Ishikawa (cell line): ENCODE measurements around the gene GDI2.

ENCODE experiments used
- CEBPB ChIP-seq: IDR thresholded peaks from 2 replicates; pipeline ENCODE4 v1.6.1; 2012
- CREB1 ChIP-seq: IDR thresholded peaks from 2 replicates; pipeline ENCODE4 v1.6.1; 2012; ENCODE audit warnings: low read depth
- EGR1 ChIP-seq: IDR thresholded peaks from 2 replicates; pipeline ENCODE4 v1.6.1; 2012
- EP300 ChIP-seq: IDR thresholded peaks from 2 replicates; pipeline ENCODE4 v1.6.1; 2012; ENCODE audit warnings: borderline replicate concordance
- FOXM1 ChIP-seq: IDR thresholded peaks from 2 replicates; pipeline ENCODE4 v1.6.1; 2012; ENCODE audit warnings: low read depth, borderline replicate concordance
- MAX ChIP-seq: IDR thresholded peaks from 2 replicates; pipeline ENCODE4 v1.6.1; 2012
- NFIC ChIP-seq: IDR thresholded peaks from 2 replicates; pipeline ENCODE4 v1.6.1; 2012
- RAD21 ChIP-seq: IDR thresholded peaks from 2 replicates; pipeline ENCODE4 v1.6.1; 2012; ENCODE audit warnings: low read depth
- REST ChIP-seq: IDR thresholded peaks from 2 replicates; pipeline ENCODE4 v1.6.1; 2012; ENCODE audit warnings: low read depth, mild to moderate bottlenecking
- TAF1 ChIP-seq: IDR thresholded peaks from 2 replicates; pipeline ENCODE4 v1.6.1; 2012; ENCODE audit warnings: low read depth, mild to moderate bottlenecking
- TCF12 ChIP-seq: IDR thresholded peaks from 2 replicates; pipeline ENCODE4 v1.6.1; 2012; ENCODE audit warnings: low read depth
- TEAD4 ChIP-seq: IDR thresholded peaks from 2 replicates; pipeline ENCODE4 v1.6.1; 2012
- USF1 ChIP-seq: IDR thresholded peaks from 2 replicates; pipeline ENCODE4 v1.6.1; 2012
- YY1 ChIP-seq: IDR thresholded peaks from 2 replicates; pipeline ENCODE4 v1.6.1; 2012; ENCODE audit warnings: low read depth
- ZBTB7A ChIP-seq: IDR thresholded peaks from 2 replicates; pipeline ENCODE4 v1.6.1; 2012; ENCODE audit warnings: low read depth

GDI2 gene

GRCh38 chr10:5764422-5765297 is 48.6 kb downstream of the GDI2 start:
- TF ChIP-seq NFIC (no peak), FOXM1 (no peak), ZBTB7A (no peak), EGR1 (no peak), TCF12 (no peak), REST (no peak), CREB1 (no peak), RAD21 (no peak), CEBPB (no peak), MAX (no peak)

GRCh38 chr10:5762531-5762930 is 50.7 kb downstream of the GDI2 start:
- no peak for TF ChIP-seq FOXM1
- no peak for TF ChIP-seq YY1
- no peak for TF ChIP-seq EP300
- TF ChIP-seq RAD21: no peak
- TF ChIP-seq ZBTB7A: no peak
- no peak for TF ChIP-seq EGR1
- no peak for TF ChIP-seq CEBPB
- TF ChIP-seq CREB1: no peak
- TF ChIP-seq TCF12: no peak
- no peak for TF ChIP-seq REST
- no peak for TF ChIP-seq USF1
- no peak for TF ChIP-seq NFIC
- no peak for TF ChIP-seq MAX
- TF ChIP-seq TEAD4: no peak
- TF ChIP-seq TAF1: no peak

- TF ChIP-seq USF1 (no peak), TAF1 (no peak), YY1 (no peak), TEAD4 (no peak), CREB1 (no peak), REST (no peak), RAD21 (no peak), FOXM1 (no peak), NFIC (no peak), EGR1 (no peak)
Observed at GRCh38 chr10:5761220-5761619, 52.0 kb downstream of the GDI2 start.

GRCh38 chr10:5760515-5760914 is 52.7 kb downstream of the GDI2 start:
- TF ChIP-seq TAF1 (no peak), USF1 (no peak), FOXM1 (no peak), CREB1 (no peak), TCF12 (no peak), ZBTB7A (no peak), NFIC (no peak), EGR1 (no peak), TEAD4 (no peak), REST (no peak), EP300 (no peak), MAX (no peak), YY1 (no peak), RAD21 (no peak)
